SU-DHL-6 (cell line): Measurements from ENCODE around the gene LCE1A.
A peak's percentile ranks its signal among the peaks of the same experiment; 100 is the strongest.

ENCODE experiments used
- H2AFZ ChIP-seq: fragments of 200-600 bp; sonication (generic); 2 replicates; pipeline ENCODE4 v1.6.1; 2014; ENCODE audit warnings: low read depth, mild to moderate bottlenecking, moderate library complexity, mixed read lengths, antibody characterized with exemption, low read length; ENCODE audit not compliant: severe bottlenecking
- H3F3A ChIP-seq: fragments of 200-600 bp; shearing (Covaris generic); 2 replicates; pipeline ENCODE4 v1.6.0; 2016; ENCODE audit warnings: antibody characterized with exemption, mild to moderate bottlenecking; ENCODE audit not compliant: insufficient read depth
- H3K27ac ChIP-seq: fragments of 200-600 bp; sonication (generic); 2 replicates; pipeline ENCODE4 v1.5.1; 2016; ENCODE audit warnings: low read depth, mild to moderate bottlenecking, low read length, moderate library complexity, mixed read lengths
- H3K27me3 ChIP-seq: fragments of 200-600 bp; sonication (generic), shearing (Covaris generic); 2 replicates; pipeline ENCODE4 v1.6.0; 2014; ENCODE audit warnings: mild to moderate bottlenecking, low read length
- H3K36me3 ChIP-seq: fragments of 200-600 bp; sonication (generic); 2 replicates; pipeline ENCODE4 v1.6.1; 2014; ENCODE audit warnings: mild to moderate bottlenecking, low read length, mixed read lengths
- H3K4me2 ChIP-seq: fragments of 300-600, 200-600 bp; shearing (Covaris generic), sonication (generic); 2 replicates; pipeline ENCODE4 v1.6.0; 2014; ENCODE audit warnings: low read length, low read depth, mild to moderate bottlenecking; ENCODE audit not compliant: poor library complexity, severe bottlenecking
- H3K4me3 ChIP-seq: fragments of 200-600 bp; sonication (generic); 2 replicates; pipeline ENCODE4 v1.5.1; 2014; ENCODE audit warnings: antibody characterized with exemption, low read length, mild to moderate bottlenecking, mixed read lengths; ENCODE audit not compliant: insufficient read depth, poor library complexity, severe bottlenecking
- H3K79me2 ChIP-seq: fragments of 200-600 bp; sonication (generic); 2 replicates; pipeline ENCODE4 v1.6.1; 2014; ENCODE audit warnings: mild to moderate bottlenecking, low read length, moderate library complexity; ENCODE audit not compliant: insufficient read depth
- H3K9ac ChIP-seq: fragments of 200-600 bp; sonication (generic); 2 replicates; pipeline ENCODE4 v1.7.0; 2014; ENCODE audit warnings: mild to moderate bottlenecking, low read length
- H3K9me2 ChIP-seq: fragments of 200-600 bp; sonication (generic); replicated peaks from 2 replicates; pipeline ENCODE4 v1.6.1; 2014; ENCODE audit warnings: low read length; ENCODE audit not compliant: insufficient read depth
- H3K9me3 ChIP-seq: fragments of 200-600 bp; sonication (generic); 2 replicates; pipeline ENCODE4 v1.6.1; 2014; ENCODE audit warnings: low read length, mixed read lengths; ENCODE audit not compliant: insufficient read depth
- H4K20me1 ChIP-seq: fragments of 200-600 bp; sonication (generic); 2 replicates; pipeline ENCODE4 v1.6.1; 2014; ENCODE audit warnings: low read depth, mild to moderate bottlenecking, antibody characterized with exemption, low read length, moderate library complexity, mixed read lengths
- CTCF ChIP-seq: fragments of 200-600 bp; sonication (generic); IDR thresholded peaks from one replicate; pipeline ENCODE4 v1.5.1; 2017; ENCODE audit warnings: antibody characterized with exemption, mild to moderate bottlenecking, low read length, moderate library complexity; ENCODE audit not compliant: insufficient read depth, poor library complexity, severe bottlenecking
- EZH2phosphoT487 ChIP-seq: fragments of 200-600 bp; sonication (generic), shearing (Covaris generic); conservative IDR thresholded peaks from 2 replicates; pipeline ENCODE4 v1.6.1; 2018; ENCODE audit warnings: mild to moderate bottlenecking, antibody characterized with exemption, low read length, moderate library complexity, mixed read lengths

LCE1A gene

GRCh38 chr1:152864443-152864842 lies 37.2 kb downstream of the LCE1A start:
- Histone ChIP-seq H4K20me1 (no peaks in the 10 kb centered on the region), H3K27me3 (no peaks in the 10 kb centered on the region), H3K27ac (no peak overlapping the region), H3K36me3 (no peaks in the 10 kb centered on the region), H3K9me3 (no peaks in the 10 kb centered on the region), H3K79me2 (no peaks in the 10 kb centered on the region), H3K4me3 (no peak overlapping the region), H2AFZ (no peak overlapping the region), H3K9me2 (no peaks in the 10 kb centered on the region), H3K9ac (no peak overlapping the region), H3K4me2 (no peak overlapping the region), H3F3A (no peaks in the 10 kb centered on the region)
- TF ChIP-seq EZH2phosphoT487 (no peak), CTCF (no peak)

- H3K9ac ChIP-seq = no peak overlapping the region
- H3K36me3 ChIP-seq = no peaks in the 10 kb centered on the region
- no peak overlapping the region for H3K4me3 ChIP-seq
- TF ChIP-seq EZH2phosphoT487 (no peak), CTCF (no peak)
- no peaks in the 10 kb centered on the region for H3K9me3 ChIP-seq
- no peak overlapping the region for H3K4me2 ChIP-seq
- H4K20me1 ChIP-seq = no peaks in the 10 kb centered on the region
- no peaks in the 10 kb centered on the region for H3K9me2 ChIP-seq
- no peaks in the 10 kb centered on the region for H3K79me2 ChIP-seq
- no peak overlapping the region for H3K27ac ChIP-seq
- no peaks in the 10 kb centered on the region for H3K27me3 ChIP-seq
- no peaks in the 10 kb centered on the region for H3F3A ChIP-seq
- H2AFZ ChIP-seq = no peak overlapping the region
Observed at GRCh38 chr1:152866321-152866720, 39.0 kb downstream of the LCE1A start.

- Histone ChIP-seq H3K4me2 (no peak overlapping the region), H3F3A (no peaks in the 10 kb centered on the region), H3K36me3 (no peaks in the 10 kb centered on the region), H3K4me3 (no peak overlapping the region), H3K9ac (no peak overlapping the region), H3K79me2 (no peaks in the 10 kb centered on the region), H3K27ac (no peak overlapping the region), H4K20me1 (no peaks in the 10 kb centered on the region), H2AFZ (no peak overlapping the region), H3K9me3 (no peaks in the 10 kb centered on the region), H3K27me3 (no peaks in the 10 kb centered on the region), H3K9me2 (no peaks in the 10 kb centered on the region)
- TF ChIP-seq CTCF (peak; percentile 62), EZH2phosphoT487 (no peak)
Observed at GRCh38 chr1:152869808-152870419, 42.6 kb downstream of the LCE1A start.
